ENCODE data around the gene HOXB5. TPM values are rescaled to one million over a fixed set of nuclear protein-coding genes. Genes with fewer than 3 reads are reported as not detected.

The HOXB5 gene
- total and polyA plus RNA-seq, 8 donors, result 0.43 to 50.4 (median 2.4) TPM; not detected in 1

DNA sequence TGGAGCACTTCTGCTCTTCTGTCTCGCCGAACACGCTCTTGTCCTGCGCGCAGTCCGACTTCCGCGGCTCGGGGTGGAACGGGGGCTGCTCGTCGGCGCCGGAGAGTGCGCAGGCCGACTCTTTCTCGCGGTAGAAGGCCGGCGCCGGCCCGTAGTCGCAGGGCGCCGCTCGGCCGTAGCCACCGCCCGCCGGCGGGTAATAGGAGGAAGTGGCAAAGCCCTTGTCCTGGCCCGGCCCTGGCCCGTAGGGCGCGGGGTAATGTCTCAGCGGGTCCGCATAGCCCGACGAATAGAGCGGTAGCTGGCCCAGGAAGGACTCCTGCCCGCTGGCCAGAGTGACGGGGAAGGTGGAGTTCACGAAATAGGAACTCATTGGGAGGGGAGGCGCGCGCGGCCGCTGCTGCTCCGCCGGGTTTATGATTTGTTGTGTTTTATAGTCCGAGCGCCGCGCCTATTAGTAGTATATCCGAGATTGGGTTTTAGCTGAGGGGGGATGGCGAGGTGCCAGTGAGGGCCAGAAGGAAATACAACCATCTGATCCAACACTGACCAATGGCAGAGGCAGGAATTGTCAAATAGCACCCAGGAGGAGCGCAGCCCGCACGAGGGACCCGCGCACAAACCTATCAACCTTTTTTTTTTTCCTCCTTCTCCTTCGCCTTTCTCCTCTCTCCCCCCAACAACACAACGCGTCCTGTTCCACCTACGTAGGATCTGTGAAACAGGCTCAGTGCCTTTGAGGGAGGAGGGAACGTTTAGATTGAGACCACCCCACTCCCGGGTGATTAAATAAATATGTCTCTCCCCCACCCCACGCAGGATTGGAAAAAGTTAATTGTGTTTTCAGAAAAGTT, 4.4 kb upstream of the HOXB5 start:
- 1 to 3% (median 2%) methylated on average over 65 to 68 of the region's 68 CpGs for WGBS, 5 donors
- peaks cover 2 to 100% (median 97%) of the 10 kb centered on the region in 3 donors for H3K27me3 ChIP-seq
- no peaks in the 10 kb centered on the region for H3K36me3 ChIP-seq
- H3K4me3 ChIP-seq, result peak overlapping the region; percentile 52 to 58 (median 56)
- peaks cover 8 to 99% (median 73%) of the 10 kb centered on the region in 4 donors for H3K4me1 ChIP-seq
- peak in 2 of 3 donors; percentile 31 to 73 for TF ChIP-seq POLR2AphosphoS5 (IDR thresholded peaks at IDR 0.05)
- TF ChIP-seq, protein P1, sequence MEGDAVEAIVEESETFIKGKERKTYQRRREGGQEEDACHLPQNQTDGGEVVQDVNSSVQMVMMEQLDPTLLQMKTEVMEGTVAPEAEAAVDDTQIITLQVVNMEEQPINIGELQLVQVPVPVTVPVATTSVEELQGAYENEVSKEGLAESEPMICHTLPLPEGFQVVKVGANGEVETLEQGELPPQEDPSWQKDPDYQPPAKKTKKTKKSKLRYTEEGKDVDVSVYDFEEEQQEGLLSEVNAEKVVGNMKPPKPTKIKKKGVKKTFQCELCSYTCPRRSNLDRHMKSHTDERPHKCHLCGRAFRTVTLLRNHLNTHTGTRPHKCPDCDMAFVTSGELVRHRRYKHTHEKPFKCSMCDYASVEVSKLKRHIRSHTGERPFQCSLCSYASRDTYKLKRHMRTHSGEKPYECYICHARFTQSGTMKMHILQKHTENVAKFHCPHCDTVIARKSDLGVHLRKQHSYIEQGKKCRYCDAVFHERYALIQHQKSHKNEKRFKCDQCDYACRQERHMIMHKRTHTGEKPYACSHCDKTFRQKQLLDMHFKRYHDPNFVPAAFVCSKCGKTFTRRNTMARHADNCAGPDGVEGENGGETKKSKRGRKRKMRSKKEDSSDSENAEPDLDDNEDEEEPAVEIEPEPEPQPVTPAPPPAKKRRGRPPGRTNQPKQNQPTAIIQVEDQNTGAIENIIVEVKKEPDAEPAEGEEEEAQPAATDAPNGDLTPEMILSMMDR (IDR thresholded peaks at IDR 0.05), result no peak
- peak; percentile 47 to 87 for DNase-seq
- intact Hi-C loops (cut with DNase I; ENCODE audit: low total_unique reads), result no loop called here
- peak overlapping the region; percentile 79 to 95 (median 93) for H3K27ac ChIP-seq
- no peaks in the 10 kb centered on the region for H3K9me3 ChIP-seq

DNA sequence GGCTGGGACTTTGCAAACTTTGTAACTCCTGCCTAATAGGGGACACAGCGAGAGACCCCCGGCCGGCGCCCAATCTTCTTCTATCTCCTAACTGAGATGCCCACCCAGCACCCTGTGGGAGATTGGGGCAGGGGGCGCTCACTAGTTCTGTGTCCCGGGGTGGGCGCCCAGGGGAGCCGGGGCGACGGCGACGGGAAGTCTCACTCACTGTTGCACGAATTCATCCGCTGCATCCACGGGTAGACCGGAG, 3.9 kb upstream of the HOXB5 start:
- TF ChIP-seq EP300 (IDR thresholded peaks at IDR 0.05), result no peak
- no peak for TF ChIP-seq POLR2AphosphoS5 (IDR thresholded peaks at IDR 0.05)
- TF ChIP-seq, protein P1 (IDR thresholded peaks at IDR 0.05), result no peak
- TF ChIP-seq POLR2A (IDR thresholded peaks at IDR 0.05), result no peak
- 2 to 7% (median 3%) methylated on average over 9 to 16 of the region's 16 CpGs for WGBS, 5 donors
- Histone ChIP-seq H3K9me3 (no peaks in the 10 kb centered on the region), H3K27me3 (peaks cover 3 to 100% (median 97%) of the 10 kb centered on the region in 3 donors), H3K4me3 (peak overlapping the region; percentile 52 to 58 (median 56)), H3K36me3 (no peaks in the 10 kb centered on the region), H3K4me1 (peaks cover 8 to 99% (median 71%) of the 10 kb centered on the region in 4 donors), H3K27ac (peak overlapping the region; percentile 79 to 95 (median 93))
- DNase-seq, result no peak
- intact Hi-C loops (cut with DNase I; ENCODE audit: low total_unique reads), result no loop called here

DNA sequence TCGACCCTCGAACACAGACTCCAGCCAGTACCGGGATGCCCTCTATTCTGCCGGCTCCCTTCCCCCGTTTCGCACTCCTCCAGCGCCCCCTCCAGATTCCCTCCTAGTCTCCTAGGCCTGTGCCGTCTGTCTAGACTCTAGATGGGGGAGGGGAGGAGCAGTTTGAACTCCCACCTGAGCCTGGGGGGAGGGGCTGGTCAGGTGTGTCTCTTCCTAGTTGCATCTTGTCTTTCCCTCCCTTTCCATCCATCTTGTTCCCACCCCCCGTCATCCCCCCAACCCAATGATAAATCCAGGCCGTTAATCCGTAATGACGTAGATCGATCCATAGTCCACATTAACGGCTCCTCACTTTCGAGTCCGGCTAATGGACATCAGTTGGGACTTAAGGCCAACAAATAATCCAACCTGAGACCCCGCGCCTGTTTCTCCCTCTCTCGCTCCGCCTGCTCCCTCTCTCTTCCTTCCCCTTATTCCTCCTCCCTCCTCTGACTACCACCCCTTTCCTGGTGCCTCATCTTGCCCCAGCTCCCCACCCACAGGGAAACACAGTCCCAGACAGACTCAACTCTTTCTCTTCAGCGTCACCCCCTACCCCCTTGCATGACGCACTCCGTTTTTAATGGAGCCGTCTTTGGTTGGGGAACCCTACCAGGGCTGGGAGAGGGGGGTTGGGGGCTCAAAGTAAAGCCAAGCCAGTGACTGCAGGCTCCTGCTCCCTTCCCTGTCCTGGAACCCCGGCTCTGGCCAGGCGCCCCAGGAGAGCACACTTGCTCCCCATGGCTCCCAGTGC, 3.4 kb upstream of the HOXB5 start:
- WGBS, 5 donors, result 8 to 11% (median 9%) methylated on average over 25 to 26 of the region's 26 CpGs
- H3K27me3 ChIP-seq, result peaks cover 3 to 100% (median 97%) of the 10 kb centered on the region in 3 donors
- peak overlapping the region; percentile 79 to 95 (median 93) for H3K27ac ChIP-seq
- TF ChIP-seq POLR2A (IDR thresholded peaks at IDR 0.05) (no peak), POLR2AphosphoS5 (IDR thresholded peaks at IDR 0.05) (peak in 1 of 3 donors; percentile 40)
- TF ChIP-seq, protein P1 (IDR thresholded peaks at IDR 0.05), result no peak
- H3K9me3 ChIP-seq, result no peaks in the 10 kb centered on the region
- peaks cover 8 to 99% (median 68%) of the 10 kb centered on the region in 4 donors for H3K4me1 ChIP-seq
- no peaks in the 10 kb centered on the region for H3K36me3 ChIP-seq
- H3K4me3 ChIP-seq, result peak overlapping the region; percentile 52 to 58 (median 56)
- no peak for DNase-seq
- intact Hi-C loops (cut with DNase I; ENCODE audit: low total_unique reads), result no loop called here

DNA sequence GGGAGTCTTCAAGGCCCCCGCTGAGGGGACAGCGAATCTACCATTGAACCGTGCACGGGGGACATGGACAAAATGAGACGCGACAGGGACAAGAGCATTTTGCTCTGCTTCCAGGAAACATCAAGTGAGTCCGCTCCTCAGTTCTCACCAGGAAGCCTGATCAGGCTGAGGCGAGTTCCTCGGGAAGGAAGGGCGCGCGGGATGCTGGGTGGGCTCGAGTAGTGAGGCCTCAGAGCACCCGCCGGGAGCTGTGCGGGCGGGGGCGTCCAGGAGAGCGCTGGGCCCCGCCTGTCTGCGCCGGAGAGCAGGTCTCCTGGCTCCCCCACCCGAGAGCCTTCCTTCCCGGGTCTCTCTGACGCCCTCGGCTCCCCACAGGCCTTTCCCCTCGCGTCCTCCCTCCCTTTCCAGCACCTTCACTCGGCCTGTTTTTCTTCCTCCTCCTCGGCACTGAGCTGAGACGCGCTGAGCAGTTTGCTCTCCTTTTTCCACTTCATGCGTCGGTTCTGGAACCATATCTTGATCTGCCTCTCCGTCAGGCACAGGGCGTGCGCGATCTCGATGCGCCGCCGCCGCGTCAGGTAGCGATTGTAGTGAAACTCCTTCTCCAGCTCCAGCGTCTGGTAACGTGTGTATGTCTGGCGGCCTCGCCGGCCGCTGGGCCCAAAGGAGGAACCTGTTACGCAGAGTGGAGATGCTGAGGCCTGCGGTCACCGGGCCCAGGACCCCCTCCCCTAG, 2.6 kb upstream of the HOXB5 start:
- Histone ChIP-seq H3K27ac (peak overlapping the region; percentile 79 to 95 (median 93)), H3K4me1 (peaks cover 8 to 93% (median 61%) of the 10 kb centered on the region in 4 donors), H3K36me3 (no peaks in the 10 kb centered on the region), H3K27me3 (peaks cover 3 to 100% (median 97%) of the 10 kb centered on the region in 3 donors), H3K9me3 (no peaks in the 10 kb centered on the region), H3K4me3 (peak overlapping the region; percentile 52 to 58 (median 56))
- WGBS, 5 donors, result 10 to 26% (median 19%) methylated on average over 46 to 54 of the region's 54 CpGs
- intact Hi-C loops (cut with DNase I; ENCODE audit: low total_unique reads), result no loop called here
- TF ChIP-seq EP300 (IDR thresholded peaks at IDR 0.05) (no peak), POLR2AphosphoS5 (IDR thresholded peaks at IDR 0.05) (no peak), POLR2A (IDR thresholded peaks at IDR 0.05) (no peak)
- TF ChIP-seq, protein P1 (IDR thresholded peaks at IDR 0.05), result no peak
- no peak for DNase-seq

Measured in stomach (tissue), 9 donors.